CD14-positive monocyte (primary cell): ENCODE data around the gene PDE1C. TPM values are rescaled to one million over a fixed set of nuclear protein-coding genes. Genes with fewer than 3 reads are reported as not detected.
"Not testable (repeated sequence)": the region's sequence is repeated elsewhere in the genome, so short reads cannot be mapped to it uniquely, and the experiment has no call there.

Experiments used
- DNase-seq, 3 donors: peaks; one replicate each; pipeline ENCODE4 v3.0.0-alpha.2; 2011 to 2022
- H2AFZ ChIP-seq: 2 replicates; pipeline ENCODE4 v1.6.0; 2012; ENCODE audit warnings: mild to moderate bottlenecking, low read depth, low read length, inconsistent platforms; ENCODE audit not compliant: insufficient read depth, poor library complexity, severe bottlenecking
- H3K27ac ChIP-seq, 2 donors: 1 replicate in 1 of 2; 2 replicates in 1 of 2; pipeline ENCODE4 v1.5.1; 2012 to 2013; ENCODE audit warnings: low read length in 2 of 2, control low read depth in 1 of 2, inconsistent platforms in 1 of 2, low read depth in 1 of 2, mild to moderate bottlenecking in 1 of 2
- H3K27me3 ChIP-seq, 2 donors: one replicate each; pipeline versions ENCODE4 v1.6.0 to v1.6.1; 2011 to 2013; ENCODE audit warnings: low read length in 2 of 2; ENCODE audit not compliant: control insufficient read depth in 2 of 2, insufficient read depth in 2 of 2
- H3K36me3 ChIP-seq, 2 donors: replicated peaks in 1 of 2; 1 replicate in 1 of 2; 2 replicates in 1 of 2; pipeline versions ENCODE4 v1.5.1 to v1.6.1; 2012 to 2013; ENCODE audit warnings: low read length in 2 of 2, control low read depth in 1 of 2, inconsistent platforms in 1 of 2, mild to moderate bottlenecking in 1 of 2; ENCODE audit not compliant: insufficient read depth in 2 of 2, control insufficient read depth in 1 of 2
- H3K4me1 ChIP-seq, 2 donors: 1 replicate in 1 of 2; 2 replicates in 1 of 2; pipeline versions ENCODE4 v1.5.1 to v1.6.1; 2012 to 2013; ENCODE audit warnings: low read length in 2 of 2, control low read depth in 1 of 2, inconsistent platforms in 1 of 2, mild to moderate bottlenecking in 1 of 2, moderate library complexity in 1 of 2; ENCODE audit not compliant: insufficient read depth in 2 of 2, control insufficient read depth in 1 of 2
- H3K4me2 ChIP-seq: replicated peaks from 2 replicates; pipeline ENCODE3; 2012; ENCODE audit warnings: low read length, moderate library complexity, mild to moderate bottlenecking; ENCODE audit not compliant: poor library complexity, severe bottlenecking; ENCODE audit errors: extremely low read depth
- H3K4me3 ChIP-seq, 3 experiments: fragments of 200-600 bp in 1 of 3; sonication (generic) in 1 of 3; replicated peaks in 1 of 3; 1 replicate in 2 of 3; 2 replicates in 1 of 3; pipeline ENCODE4 v1.5.1; 2011 to 2013; ENCODE audit warnings: low read length in 3 of 3, mild to moderate bottlenecking in 3 of 3, control low read depth in 2 of 3, low read depth in 2 of 3, inconsistent platforms in 1 of 3, moderate library complexity in 1 of 3
- H3K79me2 ChIP-seq: 2 replicates; pipeline ENCODE4 v1.6.0; 2012; ENCODE audit warnings: mild to moderate bottlenecking, control low read depth, inconsistent platforms, low read length, moderate library complexity; ENCODE audit not compliant: insufficient read depth
- H3K9ac ChIP-seq: 2 replicates; pipeline ENCODE4 v1.6.0; 2017; ENCODE audit warnings: low read length, mild to moderate bottlenecking; ENCODE audit not compliant: insufficient read depth, poor library complexity, severe bottlenecking
- H3K9me3 ChIP-seq, 2 donors: replicated peaks in 1 of 2; 1 replicate in 1 of 2; 2 replicates in 1 of 2; pipeline versions ENCODE4 v1.5.1 to v1.6.1; 2012 to 2013; ENCODE audit warnings: low read length in 2 of 2, control low read depth in 1 of 2; ENCODE audit not compliant: control insufficient read depth in 1 of 2, insufficient read depth in 1 of 2
- H4K20me1 ChIP-seq: 2 replicates; pipeline ENCODE4 v1.6.0; 2012; ENCODE audit warnings: mild to moderate bottlenecking, low read length, control low read depth, moderate library complexity; ENCODE audit not compliant: insufficient read depth
- H3K27ac Mint-ChIP-seq, 7 donors: one replicate each; pipeline ENCODE4 v1.8.0; 2020; ENCODE audit warnings: mild to moderate bottlenecking in 7 of 7, mixed read lengths in 7 of 7, moderate library complexity in 6 of 7, inconsistent platforms in 2 of 7
- H3K27me3 Mint-ChIP-seq, 3 donors: one replicate each; pipeline ENCODE4 v1.8.0; 2021 to 2022; ENCODE audit warnings: low read depth in 3 of 3, mild to moderate bottlenecking in 3 of 3, mixed read lengths in 3 of 3, moderate library complexity in 3 of 3, inconsistent platforms in 1 of 3
- H3K36me3 Mint-ChIP-seq, 2 donors: one replicate each; pipeline ENCODE4 v1.8.0; 2020; ENCODE audit warnings: mixed read lengths in 2 of 2, inconsistent platforms in 1 of 2, mild to moderate bottlenecking in 1 of 2
- H3K4me1 Mint-ChIP-seq: one replicate; pipeline ENCODE4 v1.8.0; 2020; ENCODE audit warnings: mild to moderate bottlenecking, mixed read lengths
- H3K4me3 Mint-ChIP-seq, 2 donors: one replicate each; pipeline ENCODE4 v1.8.0; 2020; ENCODE audit warnings: mild to moderate bottlenecking in 2 of 2, mixed read lengths in 2 of 2, moderate library complexity in 1 of 2
- H3K9me3 Mint-ChIP-seq, 7 donors: one replicate each; pipeline ENCODE4 v1.8.0; 2020 to 2022; ENCODE audit warnings: mixed read lengths in 7 of 7, mild to moderate bottlenecking in 6 of 7, moderate library complexity in 6 of 7, inconsistent platforms in 2 of 7
- WGBS: methylation state at CpG from one replicate; pipeline ENCODE4 v1.1.5; 2013; ENCODE audit warnings: missing lambda C conversion rate; ENCODE audit not compliant: insufficient coverage; 5-methylcytosine and 5-hydroxymethylcytosine counted together
- intact Hi-C, 2 donors: fragments of 100-400 bp; cut with micrococcal nuclease; formaldehyde crosslinking; loops; one replicate each; pipeline versions ENCODE4 v1.15.0 to v1.15.1; 2023
- polyA plus RNA-seq, 3 donors: library from polyadenylated mRNA; depleted of rRNA in 1 of 3; unstranded in 2 of 3; stranded (reverse) in 1 of 3; fragments of 300-500 nt in 2 of 3; fragments of >200 nt in 1 of 3; fragmentation: Illumina TruSeq in 2 of 3; gene quantifications; 1 replicate in 2 of 3; 2 replicates in 1 of 3; pipeline ENCODE4 v1.2.3, GENCODE V29; 2012 to 2021
- TF ChIP-seq, protein P1 (sequence below): fragments of 200-600 bp; IDR thresholded peaks from one replicate; pipeline ENCODE4 v1.8.0; 2022; ENCODE audit warnings: antibody characterized with exemption, mild to moderate bottlenecking

Gene PDE1C
- polyA plus RNA-seq, 3 donors: not detected

GRCh38 chr7:31835471-31835870, 234.7 kb downstream of the PDE1C start:
- H3K36me3 Mint-ChIP-seq: no peaks in the 10 kb centered on the region
- Histone ChIP-seq H3K79me2 (no peaks in the 10 kb centered on the region), H3K27ac (no peak overlapping the region), H3K4me1 (peaks cover 4 to 12% of the 10 kb centered on the region in 2 donors), H3K9me3 (peaks cover 0 to 8% of the 10 kb centered on the region in 2 donors), H3K27me3 (no peaks in the 10 kb centered on the region), H3K9ac (no peak overlapping the region), H3K4me3 (no peak overlapping the region), H2AFZ (no peak overlapping the region), H3K36me3 (no peaks in the 10 kb centered on the region), H4K20me1 (no peaks in the 10 kb centered on the region), H3K4me2 (no peak overlapping the region)
- peaks cover 11 to 22% (median 20%) of the 10 kb centered on the region in 7 donors for H3K9me3 Mint-ChIP-seq
- H3K27ac Mint-ChIP-seq: no peak overlapping the region
- H3K4me3 Mint-ChIP-seq: no peak overlapping the region
- H3K27me3 Mint-ChIP-seq: peaks cover 0 to 2% (median 0%) of the 10 kb centered on the region in 3 donors
- intact Hi-C loops: no loop called here
- H3K4me1 Mint-ChIP-seq: peaks cover 11% of the 10 kb centered on the region
- TF ChIP-seq, protein P1, sequence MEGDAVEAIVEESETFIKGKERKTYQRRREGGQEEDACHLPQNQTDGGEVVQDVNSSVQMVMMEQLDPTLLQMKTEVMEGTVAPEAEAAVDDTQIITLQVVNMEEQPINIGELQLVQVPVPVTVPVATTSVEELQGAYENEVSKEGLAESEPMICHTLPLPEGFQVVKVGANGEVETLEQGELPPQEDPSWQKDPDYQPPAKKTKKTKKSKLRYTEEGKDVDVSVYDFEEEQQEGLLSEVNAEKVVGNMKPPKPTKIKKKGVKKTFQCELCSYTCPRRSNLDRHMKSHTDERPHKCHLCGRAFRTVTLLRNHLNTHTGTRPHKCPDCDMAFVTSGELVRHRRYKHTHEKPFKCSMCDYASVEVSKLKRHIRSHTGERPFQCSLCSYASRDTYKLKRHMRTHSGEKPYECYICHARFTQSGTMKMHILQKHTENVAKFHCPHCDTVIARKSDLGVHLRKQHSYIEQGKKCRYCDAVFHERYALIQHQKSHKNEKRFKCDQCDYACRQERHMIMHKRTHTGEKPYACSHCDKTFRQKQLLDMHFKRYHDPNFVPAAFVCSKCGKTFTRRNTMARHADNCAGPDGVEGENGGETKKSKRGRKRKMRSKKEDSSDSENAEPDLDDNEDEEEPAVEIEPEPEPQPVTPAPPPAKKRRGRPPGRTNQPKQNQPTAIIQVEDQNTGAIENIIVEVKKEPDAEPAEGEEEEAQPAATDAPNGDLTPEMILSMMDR: no peak
- DNase-seq: no peak
- WGBS: no CpG with 5 or more reads among the region's 4 CpGs

DNA sequence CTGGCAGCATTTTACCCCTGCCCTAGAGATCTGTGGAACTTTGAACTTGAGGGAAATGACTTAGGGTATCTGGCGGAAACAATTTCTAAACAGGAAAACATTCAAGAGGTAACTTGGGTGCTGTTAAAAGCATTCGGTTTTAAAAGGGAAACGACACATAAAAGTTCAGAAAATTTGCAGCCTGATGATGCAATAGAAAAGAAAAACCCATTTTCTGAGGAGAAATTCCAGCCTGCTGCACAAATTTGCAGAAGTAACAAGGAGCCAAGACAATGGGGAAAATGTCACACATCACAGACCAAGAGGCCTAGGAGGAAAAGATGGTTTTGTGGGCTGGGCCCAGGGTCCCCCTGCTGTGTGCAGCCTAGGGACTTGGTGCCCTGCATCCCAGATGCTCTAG, 236.6 kb downstream of the PDE1C start:
- H3K27me3 ChIP-seq, H3K36me3 ChIP-seq, H2AFZ ChIP-seq, H3K9me3 ChIP-seq, H4K20me1 ChIP-seq, H3K9ac ChIP-seq, H3K4me2 ChIP-seq, H3K4me3 Mint-ChIP-seq, H3K4me3 ChIP-seq, H3K79me2 ChIP-seq, H3K27me3 Mint-ChIP-seq, intact Hi-C loops, H3K36me3 Mint-ChIP-seq: not testable (repeated sequence)
- H3K9me3 Mint-ChIP-seq: peaks cover 11 to 22% (median 20%) of the 10 kb centered on the region in 7 donors
- Histone ChIP-seq H3K4me1 (peaks cover 4 to 12% of the 10 kb centered on the region in 2 donors), H3K27ac (peak overlapping the region in 1 of 2 donors; percentile 26)
- peak overlapping the region in 6 of 7 donors; percentile 13 to 73 (median 44) for H3K27ac Mint-ChIP-seq
- DNase-seq: peak in 1 of 3 donors; percentile 49
- WGBS: 25% methylated on average over 3 of the region's 3 CpGs
- H3K4me1 Mint-ChIP-seq: peaks cover 11% of the 10 kb centered on the region
